GM06990 (cell line): ENCODE measurements around the gene ZNF652.
"Not testable (repeated sequence)": the region's sequence is repeated elsewhere in the genome, so short reads cannot be mapped to it uniquely, and the experiment has no call there.

ENCODE experiments used
- DNase-seq: peaks from one replicate; pipeline ENCODE4 v3.0.0-alpha.2; 2011; ENCODE audit not compliant: insufficient read length; ENCODE audit errors: extremely low read depth
- H3K27me3 ChIP-seq: replicated peaks from 2 replicates; pipeline ENCODE4 v1.6.0; 2011; ENCODE audit warnings: low read length; ENCODE audit not compliant: control insufficient read depth, insufficient read depth
- H3K36me3 ChIP-seq: 2 replicates; pipeline ENCODE4 v1.5.1; 2011; ENCODE audit warnings: low read length; ENCODE audit not compliant: control insufficient read depth, insufficient read depth
- H3K4me3 ChIP-seq: replicated peaks from 2 replicates; pipeline ENCODE4 v1.5.1; 2011; ENCODE audit warnings: low read depth, mild to moderate bottlenecking, control low read depth, low read length
- CTCF ChIP-seq: IDR thresholded peaks from 2 replicates; pipeline ENCODE4 v1.5.1; 2011; ENCODE audit warnings: low read length, control low read depth, mild to moderate bottlenecking, inconsistent platforms; ENCODE audit not compliant: insufficient read depth, poor library complexity, severe bottlenecking

ZNF652 gene

GRCh38 chr17:49287481-49287880 is 74.6 kb downstream of the ZNF652 start:
- no peak for TF ChIP-seq CTCF
- Histone ChIP-seq H3K36me3 (no peaks in the 10 kb centered on the region), H3K27me3 (no peaks in the 10 kb centered on the region), H3K4me3 (no peak overlapping the region)
- DNase-seq: no peak

GRCh38 chr17:49286261-49286973 is 75.6 kb downstream of the ZNF652 start:
- DNase-seq, H3K4me3 ChIP-seq, H3K36me3 ChIP-seq, H3K27me3 ChIP-seq: not testable (repeated sequence)

GRCh38 chr17:49285716-49286115 is 76.3 kb downstream of the ZNF652 start:
- no peaks in the 10 kb centered on the region for H3K27me3 ChIP-seq
- no peak for DNase-seq
- no peaks in the 10 kb centered on the region for H3K36me3 ChIP-seq
- no peak for TF ChIP-seq CTCF
- H3K4me3 ChIP-seq: no peak overlapping the region

GRCh38 chr17:49280918-49281317 is 81.1 kb downstream of the ZNF652 start:
- Histone ChIP-seq H3K36me3 (no peaks in the 10 kb centered on the region), H3K27me3 (no peaks in the 10 kb centered on the region)
- TF ChIP-seq CTCF: no peak

GRCh38 chr17:49280061-49280460 is 82.0 kb downstream of the ZNF652 start:
- Histone ChIP-seq H3K4me3 (no peak overlapping the region), H3K27me3 (no peaks in the 10 kb centered on the region), H3K36me3 (no peaks in the 10 kb centered on the region)
- TF ChIP-seq CTCF: no peak
- no peak for DNase-seq

More at GRCh38 chr17:49280918-49281317, 81.1 kb downstream of the ZNF652 start:
- H3K4me3 ChIP-seq: no peak overlapping the region
- no peak for DNase-seq

- not testable (repeated sequence) for H3K4me3 ChIP-seq, DNase-seq, H3K36me3 ChIP-seq, H3K27me3 ChIP-seq
Observed at GRCh38 chr17:49279263-49280015, 82.6 kb downstream of the ZNF652 start.

- H3K27me3 ChIP-seq: no peaks in the 10 kb centered on the region
- no peaks in the 10 kb centered on the region for H3K36me3 ChIP-seq
- no peak for TF ChIP-seq CTCF
- H3K4me3 ChIP-seq: no peak overlapping the region
- DNase-seq: no peak
Observed at GRCh38 chr17:49278076-49278475, 84.0 kb downstream of the ZNF652 start.
